Fibroblast of lung (primary cell): ENCODE measurements around the gene LDLRAD1. TPM values are rescaled to one million over a fixed set of nuclear protein-coding genes. Genes with fewer than 3 reads are reported as not detected.

ENCODE experiments used
- DNase-seq, 2 donors: peaks; one replicate each; pipeline versions ENCODE4 v3.0.0 to v3.0.0-alpha.2; 2010; ENCODE audit warnings: low read depth in 2 of 2
- H2AFZ ChIP-seq: 2 replicates; pipeline ENCODE4 v1.5.1; 2012; ENCODE audit warnings: low read length, control low read depth, inconsistent platforms
- H3K27ac ChIP-seq: 2 replicates; pipeline ENCODE4 v1.5.1; 2011; ENCODE audit warnings: low read length, control low read depth; ENCODE audit not compliant: insufficient read depth
- H3K27me3 ChIP-seq: 2 replicates; pipeline ENCODE4 v1.5.1; 2011; ENCODE audit warnings: mild to moderate bottlenecking, low read length; ENCODE audit not compliant: control insufficient read depth, insufficient read depth
- H3K36me3 ChIP-seq: 2 replicates; pipeline ENCODE4 v1.5.1; 2011; ENCODE audit warnings: low read length; ENCODE audit not compliant: control insufficient read depth, insufficient read depth
- H3K4me1 ChIP-seq: 2 replicates; pipeline ENCODE4 v1.5.1; 2011; ENCODE audit warnings: low read length; ENCODE audit not compliant: control insufficient read depth, insufficient read depth; ENCODE audit errors: extremely low read depth
- H3K4me2 ChIP-seq: 2 replicates; pipeline ENCODE4 v1.5.1; 2011; ENCODE audit warnings: low read length, control low read depth; ENCODE audit not compliant: insufficient read depth; ENCODE audit errors: extremely low read depth
- H3K4me3 ChIP-seq, 4 experiments: fragments of 200-600 bp in 1 of 4; sonication (generic) in 1 of 4; replicated peaks in 1 of 4; 2 replicates each; pipeline ENCODE4 v1.5.1; 2011 to 2016; ENCODE audit warnings: low read length in 4 of 4, low read depth in 3 of 4, mild to moderate bottlenecking in 3 of 4, control low read depth in 2 of 4, inconsistent platforms in 1 of 4, mixed read lengths in 1 of 4; ENCODE audit not compliant: insufficient read depth in 1 of 4; ENCODE audit errors: control extremely low read depth in 1 of 4
- H3K79me2 ChIP-seq: 2 replicates; pipeline ENCODE4 v1.5.1; 2012; ENCODE audit warnings: mild to moderate bottlenecking, low read length, inconsistent platforms; ENCODE audit not compliant: control insufficient read depth, insufficient read depth
- H3K9ac ChIP-seq: 2 replicates; pipeline ENCODE4 v1.5.1; 2011; ENCODE audit warnings: mild to moderate bottlenecking, low read length, control low read depth; ENCODE audit not compliant: insufficient read depth
- H3K9me3 ChIP-seq: 2 replicates; pipeline ENCODE4 v1.5.1; 2012; ENCODE audit warnings: low read depth, low read length; ENCODE audit not compliant: control insufficient read depth, insufficient read depth
- H4K20me1 ChIP-seq: 2 replicates; pipeline ENCODE4 v1.5.1; 2011; ENCODE audit warnings: low read length; ENCODE audit not compliant: control insufficient read depth, insufficient read depth; ENCODE audit errors: extremely low read depth
- EZH2 ChIP-seq: IDR thresholded peaks from 2 replicates; pipeline ENCODE4 v1.5.1; 2012; ENCODE audit warnings: low read length, control low read depth, mild to moderate bottlenecking; ENCODE audit errors: missing control alignments
- polyA plus RNA-seq, 2 donors: library from polyadenylated mRNA; depleted of rRNA in 1 of 2; stranded (reverse) in 1 of 2; unstranded in 1 of 2; fragments of >200 nt; gene quantifications; 2 replicates each; pipeline ENCODE4 v1.2.1, GENCODE V29; 2011 to 2012; ENCODE audit warnings: missing spikeins in 1 of 2
- total RNA-seq: library from RNA; depleted of rRNA; stranded (reverse); fragments of >200 nt; gene quantifications from 2 replicates; pipeline ENCODE4 v1.2.1, GENCODE V29; 2014
- TF ChIP-seq, protein P1 (sequence below), 2 donors: IDR thresholded peaks in 1 of 2; conservative IDR thresholded peaks in 1 of 2; 1 replicate in 1 of 2; 2 replicates in 1 of 2; pipeline ENCODE4 v1.5.1; 2011 to 2012; ENCODE audit warnings: low read length in 2 of 2, control low read depth in 1 of 2, inconsistent platforms in 1 of 2, low read depth in 1 of 2, mild to moderate bottlenecking in 1 of 2

LDLRAD1 gene
- total and polyA plus RNA-seq, 2 donors (not counting 1 experiment from before 2014, with no cell fraction given): not detected

DNA sequence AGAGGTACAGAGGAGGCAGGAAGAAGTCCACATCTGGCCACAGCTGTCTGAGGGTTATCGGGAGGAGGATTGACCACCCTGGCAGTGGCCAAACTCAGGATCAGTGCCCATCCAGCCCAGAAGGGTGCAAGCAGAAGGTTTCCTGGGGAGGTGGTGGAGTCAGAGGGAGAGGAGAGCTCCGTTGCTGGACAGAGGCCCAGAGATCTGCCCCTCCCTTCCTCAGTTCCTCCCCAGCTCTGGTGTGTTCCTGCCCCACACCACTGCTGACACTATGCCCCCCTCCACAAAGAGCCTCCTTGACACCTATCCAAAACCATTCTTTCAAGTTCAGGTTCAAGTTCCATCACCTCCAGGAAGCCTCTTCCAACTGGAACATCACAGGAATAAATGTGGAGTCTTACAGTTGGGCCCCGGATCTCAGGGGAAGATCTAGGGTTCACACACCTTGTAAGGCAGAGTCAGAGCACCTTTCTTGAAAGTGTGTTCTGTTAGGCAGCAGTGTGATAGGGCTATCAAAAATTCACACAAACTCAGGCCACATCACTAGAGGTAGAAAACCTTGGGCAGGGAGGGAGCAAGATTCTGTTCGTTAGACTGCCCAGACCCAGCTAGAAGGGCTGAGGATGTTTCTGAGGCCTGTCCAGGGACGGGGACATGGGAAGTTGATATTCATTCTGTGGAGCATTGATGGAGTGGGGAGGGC is 7.4 kb downstream of the LDLRAD1 start:
- Histone ChIP-seq H3K9ac (no peak overlapping the region), H3K9me3 (no peaks in the 10 kb centered on the region), H3K36me3 (no peaks in the 10 kb centered on the region), H2AFZ (no peak overlapping the region), H3K79me2 (no peaks in the 10 kb centered on the region), H3K27me3 (peaks cover 31% of the 10 kb centered on the region), H3K4me2 (no peak overlapping the region), H4K20me1 (no peaks in the 10 kb centered on the region), H3K27ac (no peak overlapping the region), H3K4me3 (no peak overlapping the region), H3K4me1 (no peaks in the 10 kb centered on the region)
- DNase-seq: no peak
- TF ChIP-seq, protein P1, sequence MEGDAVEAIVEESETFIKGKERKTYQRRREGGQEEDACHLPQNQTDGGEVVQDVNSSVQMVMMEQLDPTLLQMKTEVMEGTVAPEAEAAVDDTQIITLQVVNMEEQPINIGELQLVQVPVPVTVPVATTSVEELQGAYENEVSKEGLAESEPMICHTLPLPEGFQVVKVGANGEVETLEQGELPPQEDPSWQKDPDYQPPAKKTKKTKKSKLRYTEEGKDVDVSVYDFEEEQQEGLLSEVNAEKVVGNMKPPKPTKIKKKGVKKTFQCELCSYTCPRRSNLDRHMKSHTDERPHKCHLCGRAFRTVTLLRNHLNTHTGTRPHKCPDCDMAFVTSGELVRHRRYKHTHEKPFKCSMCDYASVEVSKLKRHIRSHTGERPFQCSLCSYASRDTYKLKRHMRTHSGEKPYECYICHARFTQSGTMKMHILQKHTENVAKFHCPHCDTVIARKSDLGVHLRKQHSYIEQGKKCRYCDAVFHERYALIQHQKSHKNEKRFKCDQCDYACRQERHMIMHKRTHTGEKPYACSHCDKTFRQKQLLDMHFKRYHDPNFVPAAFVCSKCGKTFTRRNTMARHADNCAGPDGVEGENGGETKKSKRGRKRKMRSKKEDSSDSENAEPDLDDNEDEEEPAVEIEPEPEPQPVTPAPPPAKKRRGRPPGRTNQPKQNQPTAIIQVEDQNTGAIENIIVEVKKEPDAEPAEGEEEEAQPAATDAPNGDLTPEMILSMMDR (conservative IDR thresholded peaks at IDR 0.05 in 1 of 2, IDR thresholded peaks at IDR 0.05 in 1 of 2; ENCODE audit: low read depth in 1 of 2, low read length in 2 of 2): no peak
- TF ChIP-seq EZH2: no peak

DNA sequence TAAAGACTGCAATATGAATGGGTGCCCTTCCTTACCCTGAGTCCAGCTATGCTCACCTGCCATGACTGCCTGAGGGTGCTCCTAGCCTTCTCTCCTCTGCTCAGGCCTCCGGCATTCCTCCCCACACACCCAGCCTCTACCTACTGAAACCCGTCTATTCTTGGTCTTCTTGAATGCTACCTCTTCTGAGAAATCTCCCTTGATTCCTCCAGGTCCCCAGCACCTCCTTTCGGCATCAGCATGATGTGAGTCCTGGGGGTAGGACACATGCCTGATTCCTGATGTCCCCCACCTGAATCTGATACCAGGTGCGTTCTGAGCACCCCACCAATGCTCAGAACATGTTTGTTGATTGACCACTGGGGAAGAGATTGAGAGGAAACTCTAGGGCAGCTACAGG is 8.6 kb downstream of the LDLRAD1 start:
- no peak overlapping the region for H3K4me2 ChIP-seq
- H3K9ac ChIP-seq: no peak overlapping the region
- no peaks in the 10 kb centered on the region for H4K20me1 ChIP-seq
- no peaks in the 10 kb centered on the region for H3K79me2 ChIP-seq
- H3K27me3 ChIP-seq: peaks cover 32% of the 10 kb centered on the region
- no peaks in the 10 kb centered on the region for H3K9me3 ChIP-seq
- no peak for DNase-seq
- TF ChIP-seq, protein P1 (conservative IDR thresholded peaks at IDR 0.05 in 1 of 2, IDR thresholded peaks at IDR 0.05 in 1 of 2; ENCODE audit: low read depth in 1 of 2, low read length in 2 of 2): no peak
- no peak for TF ChIP-seq EZH2
- no peak overlapping the region for H3K27ac ChIP-seq
- H3K36me3 ChIP-seq: no peaks in the 10 kb centered on the region
- no peak overlapping the region for H2AFZ ChIP-seq
- H3K4me1 ChIP-seq: no peaks in the 10 kb centered on the region
- no peak overlapping the region for H3K4me3 ChIP-seq

DNA sequence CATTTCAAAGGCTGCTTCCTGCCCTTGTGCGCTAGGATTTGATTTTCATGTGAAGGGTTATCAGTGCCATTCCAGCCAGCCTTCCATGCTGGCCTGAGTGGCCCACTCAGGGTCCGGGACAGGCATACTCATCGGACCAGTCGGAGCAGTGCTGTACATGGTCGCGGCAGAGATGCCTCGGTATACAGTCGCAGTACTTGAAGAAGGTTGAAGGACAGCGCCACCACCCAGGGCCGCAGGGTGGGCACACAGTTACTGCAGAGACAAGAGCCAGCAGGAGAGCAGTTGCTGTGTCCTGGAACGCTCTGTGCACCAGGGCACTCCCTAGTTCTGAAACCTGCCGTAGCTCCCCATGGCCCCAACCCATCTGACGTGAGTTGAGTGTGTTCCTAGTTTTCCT is 9.1 kb downstream of the LDLRAD1 start:
- no peak for TF ChIP-seq EZH2
- TF ChIP-seq, protein P1 (conservative IDR thresholded peaks at IDR 0.05 in 1 of 2, IDR thresholded peaks at IDR 0.05 in 1 of 2; ENCODE audit: low read depth in 1 of 2, low read length in 2 of 2): no peak
- Histone ChIP-seq H3K4me3 (no peak overlapping the region), H3K36me3 (no peaks in the 10 kb centered on the region), H2AFZ (no peak overlapping the region), H3K27me3 (peaks cover 32% of the 10 kb centered on the region), H3K9me3 (no peaks in the 10 kb centered on the region), H3K4me2 (no peak overlapping the region), H3K4me1 (no peaks in the 10 kb centered on the region), H4K20me1 (no peaks in the 10 kb centered on the region), H3K79me2 (no peaks in the 10 kb centered on the region), H3K27ac (no peak overlapping the region), H3K9ac (no peak overlapping the region)
- no peak for DNase-seq
